Esophagus (tissue), 2 donors: ENCODE data around the gene OAF. TPM values are rescaled to one million over a fixed set of nuclear protein-coding genes. Genes with fewer than 3 reads are reported as not detected.

Experiments
- H3K27ac ChIP-seq, 2 donors: one replicate each; pipeline ENCODE4 v1.5.1; 2013; ENCODE audit warnings: low read depth in 2 of 2, mild to moderate bottlenecking in 2 of 2, inconsistent platforms in 1 of 2, low read length in 1 of 2, moderate library complexity in 1 of 2
- H3K27me3 ChIP-seq, 2 donors: one replicate each; pipeline ENCODE4 v1.6.1; 2013; ENCODE audit warnings: low read length in 2 of 2, control low read depth in 1 of 2, mild to moderate bottlenecking in 1 of 2; ENCODE audit not compliant: insufficient read depth in 2 of 2, control insufficient read depth in 1 of 2
- H3K36me3 ChIP-seq, 2 donors: one replicate each; pipeline ENCODE4 v1.6.1; 2013; ENCODE audit warnings: low read length in 1 of 2; ENCODE audit not compliant: control insufficient read depth in 2 of 2, insufficient read depth in 2 of 2
- H3K4me1 ChIP-seq, 2 donors: one replicate each; pipeline ENCODE4 v1.6.1; 2013; ENCODE audit warnings: low read length in 1 of 2; ENCODE audit not compliant: control insufficient read depth in 2 of 2, insufficient read depth in 2 of 2
- H3K4me3 ChIP-seq, 2 donors: one replicate each; pipeline ENCODE4 v1.5.1; 2013; ENCODE audit warnings: low read length in 2 of 2, mild to moderate bottlenecking in 2 of 2, low read depth in 1 of 2, moderate library complexity in 1 of 2
- H3K9me3 ChIP-seq, 2 donors: one replicate each; pipeline ENCODE4 v1.6.1; 2013; ENCODE audit warnings: mild to moderate bottlenecking in 2 of 2, low read depth in 1 of 2, low read length in 1 of 2, moderate library complexity in 1 of 2; ENCODE audit not compliant: control insufficient read depth in 2 of 2, insufficient read depth in 1 of 2
- WGBS, 2 donors: extraction: QIAGEN DNeasy Blood & Tissue Kit; methylation state at CpG; one replicate each; pipeline ENCODE4 v1.1.7; 2013; 5-methylcytosine and 5-hydroxymethylcytosine counted together
- polyA plus RNA-seq, 2 donors: library from polyadenylated mRNA; stranded (reverse); fragments of 200-250 nt; gene quantifications; one replicate each; pipeline ENCODE4 v1.2.3, GENCODE V29; 2013
- donor health status: healthy with polysubstance abuse.
- donor health status: Bipolar disorder and iron deficiency.

The OAF gene
- polyA plus RNA-seq, 2 donors = 7.2 to 8.4 TPM

- Histone ChIP-seq H3K27me3 (no peaks in the 10 kb centered on the region), H3K27ac (no peak overlapping the region), H3K36me3 (no peaks in the 10 kb centered on the region), H3K9me3 (peaks cover 0 to 3% of the 10 kb centered on the region in 2 donors), H3K4me1 (peaks cover 0 to 6% of the 10 kb centered on the region in 2 donors), H3K4me3 (no peak overlapping the region)
- 69 to 79% methylated on average over 9 of the region's 9 CpGs for WGBS, 2 donors
Measured at GRCh38 chr11:120233207-120233803, 22.5 kb downstream of the OAF start.

- Histone ChIP-seq H3K27me3 (peaks cover 0 to 1% of the 10 kb centered on the region in 2 donors), H3K4me1 (peaks cover 8% of the 10 kb centered on the region in 2 donors), H3K27ac (peak overlapping the region in 1 of 2 donors; percentile 71), H3K4me3 (no peak overlapping the region), H3K36me3 (no peaks in the 10 kb centered on the region), H3K9me3 (peaks cover 0 to 3% of the 10 kb centered on the region in 2 donors)
- WGBS, 2 donors = 14 to 15% methylated on average over 8 of the region's 8 CpGs
Measured at GRCh38 chr11:120235024-120235628, 24.3 kb downstream of the OAF start.

GRCh38 chr11:120236169-120237107 is 25.6 kb downstream of the OAF start:
- no peak overlapping the region for H3K4me3 ChIP-seq
- WGBS, 2 donors = 36 to 45% methylated on average over 5 of the region's 5 CpGs
- no peaks in the 10 kb centered on the region for H3K36me3 ChIP-seq
- peaks cover 0 to 3% of the 10 kb centered on the region in 2 donors for H3K9me3 ChIP-seq
- peak overlapping the region in 1 of 2 donors; percentile 71 for H3K27ac ChIP-seq
- peaks cover 0 to 5% of the 10 kb centered on the region in 2 donors for H3K27me3 ChIP-seq
- peaks cover 9 to 14% of the 10 kb centered on the region in 2 donors for H3K4me1 ChIP-seq

GRCh38 chr11:120238968-120239620 is 28.3 kb downstream of the OAF start:
- H3K27me3 ChIP-seq = peaks cover 0 to 5% of the 10 kb centered on the region in 2 donors
- no peaks in the 10 kb centered on the region for H3K36me3 ChIP-seq
- H3K9me3 ChIP-seq = no peaks in the 10 kb centered on the region
- H3K4me3 ChIP-seq = no peak overlapping the region
- H3K27ac ChIP-seq = no peak overlapping the region
- peaks cover 9 to 14% of the 10 kb centered on the region in 2 donors for H3K4me1 ChIP-seq
- WGBS, 2 donors = 82 to 85% methylated on average over 11 of the region's 11 CpGs

GRCh38 chr11:120239713-120240640 is 29.1 kb downstream of the OAF start, which contains the start of gene POU2F3:
Gene POU2F3 (plus strand): TSS chr11:120240140. CDS start chr11:120240344, 204 bp downstream.
- Histone ChIP-seq H3K27me3 (peaks cover 0 to 5% of the 10 kb centered on the region in 2 donors), H3K9me3 (no peaks in the 10 kb centered on the region), H3K36me3 (no peaks in the 10 kb centered on the region), H3K4me1 (peaks cover 9 to 14% of the 10 kb centered on the region in 2 donors), H3K27ac (peak within 1 kb of the TSS in 1 of 2 donors; percentile 47), H3K4me3 (peak within 1 kb of the TSS; percentile 9 to 18)
- WGBS, 2 donors = 7 to 8% methylated on average over 65 to 66 of the region's 66 CpGs

- H3K27ac ChIP-seq = peak overlapping the region in 1 of 2 donors; percentile 47
- H3K36me3 ChIP-seq = no peaks in the 10 kb centered on the region
- H3K4me1 ChIP-seq = peaks cover 9% of the 10 kb centered on the region in 2 donors
- no peak overlapping the region for H3K4me3 ChIP-seq
- WGBS, 2 donors = 71 to 80% methylated on average over 2 of the region's 2 CpGs
- H3K9me3 ChIP-seq = no peaks in the 10 kb centered on the region
- peaks cover 0 to 5% of the 10 kb centered on the region in 2 donors for H3K27me3 ChIP-seq
Measured at GRCh38 chr11:120240866-120241265, 30.0 kb downstream of the OAF start.

GRCh38 chr11:120241277-120241676 is 30.4 kb downstream of the OAF start:
- no peaks in the 10 kb centered on the region for H3K36me3 ChIP-seq
- H3K27me3 ChIP-seq = peaks cover 0 to 5% of the 10 kb centered on the region in 2 donors
- H3K4me3 ChIP-seq = no peak overlapping the region
- peak overlapping the region in 1 of 2 donors; percentile 47 for H3K27ac ChIP-seq
- H3K9me3 ChIP-seq = no peaks in the 10 kb centered on the region
- WGBS, 2 donors = 54 to 76% methylated on average over 6 to 7 of the region's 7 CpGs
- H3K4me1 ChIP-seq = peaks cover 8 to 9% of the 10 kb centered on the region in 2 donors

GRCh38 chr11:120243221-120243620 is 32.4 kb downstream of the OAF start:
- peaks cover 8 to 9% of the 10 kb centered on the region in 2 donors for H3K4me1 ChIP-seq
- H3K4me3 ChIP-seq = no peak overlapping the region
- H3K27ac ChIP-seq = no peak overlapping the region
- H3K27me3 ChIP-seq = peaks cover 0 to 5% of the 10 kb centered on the region in 2 donors
- WGBS, 2 donors = 81 to 84% methylated on average over 4 of the region's 4 CpGs
- no peaks in the 10 kb centered on the region for H3K36me3 ChIP-seq
- H3K9me3 ChIP-seq = no peaks in the 10 kb centered on the region
